Natural killer cell (primary cell): ENCODE results near the gene POR. TPM values are rescaled to one million over a fixed set of nuclear protein-coding genes. Genes with fewer than 3 reads are reported as not detected.

Experiments used
- ATAC-seq, 3 donors: fragments of 150-1000 bp in 2 of 3; fragments of 200-7000 bp in 1 of 3; cut with Tn5 transposase; 1 replicate in 1 of 3; 2 replicates in 2 of 3; pipeline ENCODE4 v1.10.0; 2021; ENCODE audit warnings: mild to moderate bottlenecking in 2 of 3, moderate library complexity in 2 of 3
- DNase-seq, 2 donors: peaks; one replicate each; pipeline versions ENCODE4 v3.0.0 to v3.0.0-alpha.2; 2013 to 2021; ENCODE audit warnings: mixed read lengths in 1 of 2
- H3K27ac ChIP-seq: one replicate; pipeline ENCODE4 v1.5.1; 2013; ENCODE audit warnings: mild to moderate bottlenecking, low read length
- H3K27me3 ChIP-seq: one replicate; pipeline ENCODE4 v1.6.1; 2013; ENCODE audit warnings: low read length; ENCODE audit not compliant: control insufficient read depth, insufficient read depth
- H3K36me3 ChIP-seq: one replicate; pipeline ENCODE4 v1.6.1; 2013; ENCODE audit warnings: low read length; ENCODE audit not compliant: control insufficient read depth, insufficient read depth
- H3K4me1 ChIP-seq: one replicate; pipeline ENCODE4 v1.6.1; 2013; ENCODE audit warnings: low read length; ENCODE audit not compliant: control insufficient read depth, insufficient read depth
- H3K4me3 ChIP-seq: one replicate; pipeline ENCODE4 v1.5.1; 2013; ENCODE audit warnings: low read length
- H3K9me3 ChIP-seq: one replicate; pipeline ENCODE4 v1.6.1; 2013; ENCODE audit warnings: low read length; ENCODE audit not compliant: control insufficient read depth, insufficient read depth
- H3K27ac Mint-ChIP-seq, 2 donors: one replicate each; pipeline ENCODE4 v1.8.0; 2022; ENCODE audit warnings: mild to moderate bottlenecking in 2 of 2, mixed read lengths in 2 of 2, moderate library complexity in 1 of 2
- H3K27me3 Mint-ChIP-seq, 2 donors: one replicate each; pipeline ENCODE4 v1.8.0; 2022; ENCODE audit warnings: low read depth in 2 of 2, mixed read lengths in 2 of 2
- H3K36me3 Mint-ChIP-seq: one replicate; pipeline ENCODE4 v1.8.0; 2022; ENCODE audit warnings: mixed read lengths
- H3K4me1 Mint-ChIP-seq, 2 donors: one replicate each; pipeline ENCODE4 v1.8.0; 2022; ENCODE audit warnings: mixed read lengths in 2 of 2
- H3K4me3 Mint-ChIP-seq: one replicate; pipeline ENCODE4 v1.8.0; 2022; ENCODE audit warnings: mild to moderate bottlenecking, moderate library complexity, mixed read lengths
- H3K9me3 Mint-ChIP-seq, 2 donors: one replicate each; pipeline ENCODE4 v1.8.0; 2022; ENCODE audit warnings: mixed read lengths in 2 of 2
- CTCF ChIP-seq: fragments of 200-600 bp; IDR thresholded peaks from one replicate; pipeline ENCODE4 v1.8.0; 2022; ENCODE audit warnings: antibody characterized with exemption
- WGBS: methylation state at CpG from one replicate; pipeline ENCODE4 v1.1.7; 2013; ENCODE audit warnings: missing lambda C conversion rate; ENCODE audit not compliant: insufficient coverage; 5-methylcytosine and 5-hydroxymethylcytosine counted together
- intact Hi-C: fragments of 100-400 bp; cut with micrococcal nuclease; formaldehyde crosslinking; loops from one replicate; pipeline ENCODE4 v1.14.2; 2022
- total RNA-seq, 4 donors: library from RNA; stranded (reverse); fragments of 120-200 nt in 1 of 4; gene quantifications; one replicate each; pipeline versions ENCODE4 v1.2.3 to v1.2.4, GENCODE V29; 2013 to 2022

The POR gene
- total RNA-seq, 3 donors from 2014 or later (not counting 1 experiment from before 2014, with no cell fraction given) = 56.0 to 60.5 (median 58.3) TPM

GRCh38 chr7:75981453-75982305 lies 66.7 kb downstream of the POR start:
- no peak for TF ChIP-seq CTCF
- Histone ChIP-seq H3K36me3 (peaks cover 44% of the 10 kb centered on the region), H3K4me3 (no peak overlapping the region), H3K9me3 (no peaks in the 10 kb centered on the region), H3K4me1 (no peaks in the 10 kb centered on the region), H3K27ac (no peak overlapping the region), H3K27me3 (no peaks in the 10 kb centered on the region)
- H3K4me1 Mint-ChIP-seq = no peaks in the 10 kb centered on the region
- H3K27me3 Mint-ChIP-seq = no peaks in the 10 kb centered on the region
- no peak overlapping the region for H3K27ac Mint-ChIP-seq
- no peaks in the 10 kb centered on the region for H3K36me3 Mint-ChIP-seq
- ATAC-seq (no peak), DNase-seq (no peak)
- WGBS = 90% methylated on average over 38 of the region's 38 CpGs
- H3K4me3 Mint-ChIP-seq = no peak overlapping the region
- no peaks in the 10 kb centered on the region for H3K9me3 Mint-ChIP-seq
- intact Hi-C loops = no loop called here

GRCh38 chr7:75982306-75983064 lies 67.5 kb downstream of the POR start:
- intact Hi-C loops = no loop called here
- Histone ChIP-seq H3K27ac (no peak overlapping the region), H3K36me3 (peaks cover 51% of the 10 kb centered on the region), H3K9me3 (no peaks in the 10 kb centered on the region), H3K4me1 (no peaks in the 10 kb centered on the region), H3K4me3 (no peak overlapping the region), H3K27me3 (no peaks in the 10 kb centered on the region)
- Mint-ChIP-seq H3K27me3 (no peaks in the 10 kb centered on the region), H3K9me3 (no peaks in the 10 kb centered on the region), H3K4me1 (no peaks in the 10 kb centered on the region), H3K4me3 (no peak overlapping the region), H3K27ac (no peak overlapping the region), H3K36me3 (no peaks in the 10 kb centered on the region)
- DNase-seq (no peak), ATAC-seq (no peak)
- TF ChIP-seq CTCF = no peak
- 94% methylated on average over 22 of the region's 22 CpGs for WGBS

- H3K4me3 ChIP-seq = no peak overlapping the region
- no peak for TF ChIP-seq CTCF
- no peaks in the 10 kb centered on the region for H3K9me3 ChIP-seq
- H3K4me1 Mint-ChIP-seq = no peaks in the 10 kb centered on the region
- H3K36me3 Mint-ChIP-seq = no peaks in the 10 kb centered on the region
- no peaks in the 10 kb centered on the region for H3K27me3 Mint-ChIP-seq
- no peak overlapping the region for H3K27ac Mint-ChIP-seq
- no peak overlapping the region for H3K27ac ChIP-seq
- ATAC-seq (no peak), DNase-seq (no peak)
- H3K4me1 ChIP-seq = no peaks in the 10 kb centered on the region
- intact Hi-C loops = no loop called here
- 98% methylated on average over 26 of the region's 26 CpGs for WGBS
- H3K4me3 Mint-ChIP-seq = no peak overlapping the region
- peaks cover 57% of the 10 kb centered on the region for H3K36me3 ChIP-seq
- no peaks in the 10 kb centered on the region for H3K27me3 ChIP-seq
- H3K9me3 Mint-ChIP-seq = no peaks in the 10 kb centered on the region
Measured at GRCh38 chr7:75983471-75984129, 68.6 kb downstream of the POR start.
